Myocyte (in vitro differentiated cells): ENCODE measurements around the gene ADGRB2. TPM values are rescaled to one million over a fixed set of nuclear protein-coding genes. Genes with fewer than 3 reads are reported as not detected.

Source experiments
- DNase-seq: peaks from one replicate; pipeline ENCODE4 v3.0.0-alpha.2; 2012; ENCODE audit warnings: low read depth
- polyA plus RNA-seq: library from polyadenylated mRNA; unstranded; fragments of >200 nt; gene quantifications from one replicate; pipeline ENCODE4 v1.2.1, GENCODE V29; 2012; ENCODE audit warnings: missing spikeins
- total RNA-seq: library from RNA; depleted of rRNA; stranded (reverse); fragments of >200 nt; gene quantifications from 2 replicates; pipeline ENCODE4 v1.2.3, GENCODE V29; 2014

Gene ADGRB2
- total RNA-seq, result 15.8 and 20.2 TPM in 2 replicates
- 49.9 TPM for polyA plus RNA-seq

GRCh38 chr1:31764312-31765040 lies at the start of gene ADGRB2:
ADGRB2 (minus strand) TSS chr1:31764340; CDS start chr1:31757221, 7,119 bp downstream.
- DNase-seq, result no peak

- DNase-seq, result no peak
Measured at GRCh38 chr1:31812158-31812829, 48.2 kb upstream of the ADGRB2 start.

- peak; percentile 61 for DNase-seq
Measured at GRCh38 chr1:31811605-31812004, 47.5 kb upstream of the ADGRB2 start.

GRCh38 chr1:31809698-31810097 lies 45.6 kb upstream of the ADGRB2 start:
- DNase-seq, result no peak

GRCh38 chr1:31807273-31808048 lies 43.3 kb upstream of the ADGRB2 start:
- DNase-seq, result no peak

GRCh38 chr1:31805318-31805717 lies 41.2 kb upstream of the ADGRB2 start:
- no peak for DNase-seq

GRCh38 chr1:31804098-31804497 lies 40.0 kb upstream of the ADGRB2 start:
- DNase-seq, result no peak

GRCh38 chr1:31803610-31804009 lies 39.5 kb upstream of the ADGRB2 start:
- no peak for DNase-seq

- peak; percentile 23 for DNase-seq
Measured at GRCh38 chr1:31802190-31803150, 38.3 kb upstream of the ADGRB2 start.

- DNase-seq, result no peak
Measured at GRCh38 chr1:31801458-31801857, 37.3 kb upstream of the ADGRB2 start.

- DNase-seq, result no peak
Measured at GRCh38 chr1:31800674-31800967, 36.5 kb upstream of the ADGRB2 start.

GRCh38 chr1:31799895-31800673 lies 35.9 kb upstream of the ADGRB2 start:
- no peak for DNase-seq

- no peak for DNase-seq
Measured at GRCh38 chr1:31799196-31799894, 35.2 kb upstream of the ADGRB2 start.

- DNase-seq, result peak; percentile 64
Measured at GRCh38 chr1:31798433-31799195, 34.5 kb upstream of the ADGRB2 start.

- DNase-seq, result no peak
Measured at GRCh38 chr1:31798086-31798432, 33.9 kb upstream of the ADGRB2 start.

GRCh38 chr1:31797216-31797615 lies 33.1 kb upstream of the ADGRB2 start:
- DNase-seq, result no peak

- no peak for DNase-seq
Measured at GRCh38 chr1:31796707-31797106, 32.6 kb upstream of the ADGRB2 start.

- peak; percentile 59 for DNase-seq
Measured at GRCh38 chr1:31795801-31796621, 31.9 kb upstream of the ADGRB2 start.
